ENCODE measurements around the gene BRINP1. TPM values are rescaled to one million over a fixed set of nuclear protein-coding genes. Genes with fewer than 3 reads are reported as not detected.

BRINP1 gene
- total RNA-seq, 1 donor = 17.0 TPM

DNA sequence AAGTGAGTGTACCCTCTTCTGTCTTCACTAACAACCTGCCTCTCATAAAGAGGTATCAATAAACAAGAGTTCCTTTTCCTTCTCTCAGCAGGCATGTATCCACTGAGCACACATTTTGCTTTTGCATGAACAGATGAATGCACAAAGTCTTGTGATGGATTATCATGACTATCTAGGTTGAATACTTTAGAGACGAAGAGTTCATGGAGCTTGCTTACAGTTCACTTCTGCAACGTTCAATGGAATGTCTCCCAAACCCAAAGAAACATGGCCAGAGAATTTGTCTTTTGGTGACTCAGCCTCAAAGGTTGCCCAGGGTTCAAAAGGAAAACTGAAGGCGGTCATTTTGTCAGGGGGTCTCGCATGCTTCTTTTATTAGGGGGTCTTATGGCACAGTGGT, 55.4 kb downstream of the BRINP1 start:
- Histone ChIP-seq H3K4me1 (ENCODE audit: insufficient read depth, low read length) (no peaks in the 10 kb centered on the region), H3K27me3 (ENCODE audit: insufficient read depth, low read length) (no peaks in the 10 kb centered on the region), H3K27ac (ENCODE audit: low read depth, low read length) (no peak overlapping the region), H4K20me1 (ENCODE audit: insufficient read depth, low read length) (no peaks in the 10 kb centered on the region), H3K4me3 (ENCODE audit: insufficient read depth, low read length) (no peak overlapping the region), H3K9me3 (ENCODE audit: low read depth, low read length) (no peaks in the 10 kb centered on the region), H3K4me2 (ENCODE audit: insufficient read depth, low read length) (no peak overlapping the region), H3K36me3 (ENCODE audit: insufficient read depth, low read length) (no peaks in the 10 kb centered on the region), H3K79me2 (ENCODE audit: insufficient read depth, low read length) (no peaks in the 10 kb centered on the region), H2AFZ (ENCODE audit: low read length) (no peak overlapping the region)
- DNase-seq (ENCODE audit: insufficient read length, low spot score, missing footprints) = no peak
- TF ChIP-seq, protein P1, sequence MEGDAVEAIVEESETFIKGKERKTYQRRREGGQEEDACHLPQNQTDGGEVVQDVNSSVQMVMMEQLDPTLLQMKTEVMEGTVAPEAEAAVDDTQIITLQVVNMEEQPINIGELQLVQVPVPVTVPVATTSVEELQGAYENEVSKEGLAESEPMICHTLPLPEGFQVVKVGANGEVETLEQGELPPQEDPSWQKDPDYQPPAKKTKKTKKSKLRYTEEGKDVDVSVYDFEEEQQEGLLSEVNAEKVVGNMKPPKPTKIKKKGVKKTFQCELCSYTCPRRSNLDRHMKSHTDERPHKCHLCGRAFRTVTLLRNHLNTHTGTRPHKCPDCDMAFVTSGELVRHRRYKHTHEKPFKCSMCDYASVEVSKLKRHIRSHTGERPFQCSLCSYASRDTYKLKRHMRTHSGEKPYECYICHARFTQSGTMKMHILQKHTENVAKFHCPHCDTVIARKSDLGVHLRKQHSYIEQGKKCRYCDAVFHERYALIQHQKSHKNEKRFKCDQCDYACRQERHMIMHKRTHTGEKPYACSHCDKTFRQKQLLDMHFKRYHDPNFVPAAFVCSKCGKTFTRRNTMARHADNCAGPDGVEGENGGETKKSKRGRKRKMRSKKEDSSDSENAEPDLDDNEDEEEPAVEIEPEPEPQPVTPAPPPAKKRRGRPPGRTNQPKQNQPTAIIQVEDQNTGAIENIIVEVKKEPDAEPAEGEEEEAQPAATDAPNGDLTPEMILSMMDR (IDR thresholded peaks at IDR 0.05; ENCODE audit: extremely low read depth, low read depth, low read length) = no peak

DNA sequence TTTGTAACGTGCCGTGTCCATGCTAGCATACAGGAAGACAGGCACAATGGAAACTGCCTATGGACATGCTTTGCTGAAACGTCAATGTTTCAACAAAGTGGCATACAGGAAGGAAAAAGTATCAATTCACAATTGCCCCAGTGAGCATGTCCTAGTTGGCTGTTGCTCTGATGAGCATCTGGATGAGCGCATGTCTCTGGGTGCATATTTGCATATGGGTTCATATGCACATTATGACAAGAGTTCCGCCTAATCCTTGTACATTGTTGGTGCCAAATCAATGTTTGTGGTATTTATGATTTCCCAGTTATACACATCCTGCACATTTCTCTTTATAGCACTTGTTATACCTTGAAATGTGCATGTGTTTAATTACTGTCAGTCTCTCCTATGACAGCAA, 58.5 kb downstream of the BRINP1 start:
- Histone ChIP-seq H2AFZ (ENCODE audit: low read length) (no peak overlapping the region), H3K27ac (ENCODE audit: low read depth, low read length) (no peak overlapping the region), H3K4me3 (ENCODE audit: insufficient read depth, low read length) (no peak overlapping the region), H3K27me3 (ENCODE audit: insufficient read depth, low read length) (no peaks in the 10 kb centered on the region), H4K20me1 (ENCODE audit: insufficient read depth, low read length) (no peaks in the 10 kb centered on the region), H3K4me1 (ENCODE audit: insufficient read depth, low read length) (no peaks in the 10 kb centered on the region), H3K79me2 (ENCODE audit: insufficient read depth, low read length) (no peaks in the 10 kb centered on the region), H3K9me3 (ENCODE audit: low read depth, low read length) (no peaks in the 10 kb centered on the region), H3K36me3 (ENCODE audit: insufficient read depth, low read length) (no peaks in the 10 kb centered on the region), H3K4me2 (ENCODE audit: insufficient read depth, low read length) (no peak overlapping the region)
- no peak for DNase-seq (ENCODE audit: insufficient read length, low spot score, missing footprints)
- TF ChIP-seq, protein P1 (IDR thresholded peaks at IDR 0.05; ENCODE audit: extremely low read depth, low read depth, low read length) = no peak

DNA sequence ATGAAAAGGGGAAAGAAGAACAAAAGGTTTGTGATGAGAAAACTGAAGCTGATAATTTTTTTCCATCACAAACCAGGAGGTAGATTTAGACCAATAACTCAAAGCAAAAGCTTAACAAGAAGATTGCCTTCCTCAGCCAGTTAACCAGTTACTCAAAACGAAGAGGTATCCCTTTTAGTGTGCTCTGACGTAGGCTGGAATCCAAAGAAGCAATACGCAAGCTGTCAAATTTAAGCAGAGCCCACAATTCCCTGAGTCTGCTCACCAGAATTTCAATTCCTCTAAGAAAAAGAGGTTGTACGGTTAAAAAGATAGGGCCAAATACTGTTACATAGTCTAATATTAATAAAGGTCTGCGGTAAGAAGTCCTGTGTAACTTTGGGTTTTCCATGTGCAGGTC, 61.8 kb downstream of the BRINP1 start:
- Histone ChIP-seq H3K79me2 (ENCODE audit: insufficient read depth, low read length) (no peaks in the 10 kb centered on the region), H3K36me3 (ENCODE audit: insufficient read depth, low read length) (no peaks in the 10 kb centered on the region), H3K4me3 (ENCODE audit: insufficient read depth, low read length) (no peak overlapping the region), H3K9me3 (ENCODE audit: low read depth, low read length) (no peaks in the 10 kb centered on the region), H3K27me3 (ENCODE audit: insufficient read depth, low read length) (no peaks in the 10 kb centered on the region), H3K27ac (ENCODE audit: low read depth, low read length) (no peak overlapping the region), H3K4me2 (ENCODE audit: insufficient read depth, low read length) (no peak overlapping the region), H3K4me1 (ENCODE audit: insufficient read depth, low read length) (no peaks in the 10 kb centered on the region), H2AFZ (ENCODE audit: low read length) (no peak overlapping the region), H4K20me1 (ENCODE audit: insufficient read depth, low read length) (no peaks in the 10 kb centered on the region)
- TF ChIP-seq, protein P1 (IDR thresholded peaks at IDR 0.05; ENCODE audit: extremely low read depth, low read depth, low read length) = no peak
- no peak for DNase-seq (ENCODE audit: insufficient read length, low spot score, missing footprints)

DNA sequence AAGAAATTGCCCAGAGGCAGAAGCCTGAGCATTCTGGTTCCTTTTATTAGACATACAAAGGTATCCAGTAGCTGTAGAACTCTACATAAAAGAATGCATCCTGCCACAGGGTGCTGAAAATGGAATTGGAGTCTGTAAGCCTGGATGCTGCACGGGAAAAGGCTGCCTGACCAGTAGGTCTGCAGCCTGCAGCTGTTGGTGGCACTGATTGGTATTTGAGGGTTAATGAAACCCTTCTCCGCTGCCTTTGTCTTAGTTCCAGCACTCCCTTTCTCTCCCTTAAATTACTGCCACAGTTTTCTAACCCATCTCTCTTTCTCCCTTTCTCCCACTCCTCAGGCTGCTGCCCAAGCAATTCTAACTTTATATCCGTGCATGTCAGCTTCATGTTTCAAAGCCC, 64.7 kb downstream of the BRINP1 start:
- TF ChIP-seq, protein P1 (IDR thresholded peaks at IDR 0.05; ENCODE audit: extremely low read depth, low read depth, low read length) = no peak
- no peak overlapping the region for H3K4me3 ChIP-seq (ENCODE audit: insufficient read depth, low read length)
- no peak overlapping the region for H3K4me2 ChIP-seq (ENCODE audit: insufficient read depth, low read length)
- no peaks in the 10 kb centered on the region for H3K4me1 ChIP-seq (ENCODE audit: insufficient read depth, low read length)
- H3K27ac ChIP-seq (ENCODE audit: low read depth, low read length) = no peak overlapping the region
- peaks cover 3% of the 10 kb centered on the region for H4K20me1 ChIP-seq (ENCODE audit: insufficient read depth, low read length)
- H3K36me3 ChIP-seq (ENCODE audit: insufficient read depth, low read length) = no peaks in the 10 kb centered on the region
- H3K9me3 ChIP-seq (ENCODE audit: low read depth, low read length) = no peaks in the 10 kb centered on the region
- no peak for DNase-seq (ENCODE audit: insufficient read length, low spot score, missing footprints)
- no peak overlapping the region for H2AFZ ChIP-seq (ENCODE audit: low read length)
- H3K79me2 ChIP-seq (ENCODE audit: insufficient read depth, low read length) = no peaks in the 10 kb centered on the region
- H3K27me3 ChIP-seq (ENCODE audit: insufficient read depth, low read length) = no peaks in the 10 kb centered on the region

All from osteoblast (primary cell).